Suprapubic skin (tissue), 4 donors: ENCODE data around the gene CREB3.

Experiments used
- POLR2A ChIP-seq, 2 donors: fragments of 450-650 bp; IDR thresholded peaks; one replicate each; pipeline ENCODE4 v1.6.1; 2017; ENCODE audit warnings: antibody characterized with exemption in 2 of 2, mild to moderate bottlenecking in 2 of 2, moderate library complexity in 2 of 2
- POLR2AphosphoS5 ChIP-seq, 3 donors: sonication (generic); formaldehyde crosslinking; IDR thresholded peaks; one replicate each; pipeline ENCODE4 v1.6.1; 2017; ENCODE audit warnings: antibody characterized with exemption in 3 of 3

DNA sequence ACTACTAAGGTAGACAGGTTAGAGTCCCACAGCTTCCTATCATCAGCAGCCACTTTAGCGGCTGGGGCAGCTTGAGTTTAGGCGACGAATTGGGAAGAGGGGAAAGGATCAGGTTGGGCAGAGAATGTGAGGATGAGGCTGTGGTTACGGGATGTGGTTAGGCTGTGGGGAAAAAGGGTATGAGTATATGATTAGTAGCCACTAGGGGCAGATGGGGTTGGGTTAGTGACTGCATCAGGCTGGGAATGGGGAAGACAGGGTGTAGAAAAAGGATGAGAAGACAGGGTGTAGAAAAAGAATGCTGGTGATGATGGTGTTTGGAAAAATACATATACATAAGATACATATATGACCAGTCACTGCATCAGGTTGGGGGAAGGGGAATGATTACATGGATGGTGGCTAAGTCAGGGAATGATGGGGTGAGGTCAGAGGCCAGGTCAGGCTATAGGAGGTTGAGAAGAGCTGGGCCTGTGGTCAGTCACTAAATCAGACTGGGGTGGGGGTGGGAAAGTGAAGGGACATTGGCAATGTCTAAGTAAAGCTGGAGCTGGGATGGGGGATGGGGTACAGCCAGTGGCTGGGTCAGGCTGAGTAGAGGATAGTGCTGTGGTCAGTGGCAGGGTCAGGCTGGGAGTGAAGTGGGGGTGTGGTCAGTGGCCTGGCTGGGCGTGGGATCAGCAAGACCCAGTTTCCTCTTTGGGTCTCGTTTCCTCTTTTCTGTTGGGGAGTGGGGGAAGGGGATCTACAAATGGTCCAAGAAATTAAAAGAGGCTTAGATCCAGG is 2.6 kb upstream of the CREB3 start:
- TF ChIP-seq POLR2AphosphoS5 (IDR thresholded peaks at IDR 0.05) (no peak), POLR2A (IDR thresholded peaks at IDR 0.05) (no peak)
